Mesodermal cell (in vitro differentiated cells): ENCODE data around the gene DUSP6.

Experiments
- H3K27ac ChIP-seq: 2 replicates; pipeline ENCODE4 v1.7.0; 2013; ENCODE audit warnings: mild to moderate bottlenecking, low read depth, low read length, moderate library complexity; ENCODE audit not compliant: severe bottlenecking
- H3K36me3 ChIP-seq: 2 replicates; pipeline ENCODE4 v1.7.1; 2013; ENCODE audit warnings: mild to moderate bottlenecking, low read length, moderate library complexity; ENCODE audit not compliant: control insufficient read depth, insufficient read depth
- H3K4me1 ChIP-seq: one replicate; pipeline ENCODE4 v1.7.1; 2013; ENCODE audit warnings: mild to moderate bottlenecking, low read length; ENCODE audit not compliant: insufficient read depth, control insufficient read depth, poor library complexity, severe bottlenecking
- H3K4me3 ChIP-seq: 2 replicates; pipeline ENCODE4 v1.7.0; 2013; ENCODE audit warnings: low read length, control low read depth, mild to moderate bottlenecking; ENCODE audit not compliant: insufficient read depth, poor library complexity, severe bottlenecking; ENCODE audit errors: extremely low read depth
- H3K9me3 ChIP-seq: 2 replicates; pipeline ENCODE4 v1.7.1; 2013; ENCODE audit warnings: mild to moderate bottlenecking, low read length, moderate library complexity; ENCODE audit not compliant: control insufficient read depth
- WGBS, 2 experiments: methylation state at CpG; one replicate each; pipeline ENCODE4 v1.1.5; 2013; ENCODE audit warnings: missing lambda C conversion rate in 2 of 2; ENCODE audit not compliant: insufficient coverage in 2 of 2; 5-methylcytosine and 5-hydroxymethylcytosine counted together

Gene DUSP6

GRCh38 chr12:89327486-89328094 is 24.7 kb downstream of the DUSP6 start:
- no peaks in the 10 kb centered on the region for H3K36me3 ChIP-seq
- 73 to 94% methylated on average over 2 to 3 of the region's 8 CpGs for WGBS, 2 experiments
- peaks cover 25% of the 10 kb centered on the region for H3K4me1 ChIP-seq
- H3K9me3 ChIP-seq, result peaks cover 12% of the 10 kb centered on the region
- H3K27ac ChIP-seq, result peak overlapping the region; percentile 86
- no peak overlapping the region for H3K4me3 ChIP-seq

DNA sequence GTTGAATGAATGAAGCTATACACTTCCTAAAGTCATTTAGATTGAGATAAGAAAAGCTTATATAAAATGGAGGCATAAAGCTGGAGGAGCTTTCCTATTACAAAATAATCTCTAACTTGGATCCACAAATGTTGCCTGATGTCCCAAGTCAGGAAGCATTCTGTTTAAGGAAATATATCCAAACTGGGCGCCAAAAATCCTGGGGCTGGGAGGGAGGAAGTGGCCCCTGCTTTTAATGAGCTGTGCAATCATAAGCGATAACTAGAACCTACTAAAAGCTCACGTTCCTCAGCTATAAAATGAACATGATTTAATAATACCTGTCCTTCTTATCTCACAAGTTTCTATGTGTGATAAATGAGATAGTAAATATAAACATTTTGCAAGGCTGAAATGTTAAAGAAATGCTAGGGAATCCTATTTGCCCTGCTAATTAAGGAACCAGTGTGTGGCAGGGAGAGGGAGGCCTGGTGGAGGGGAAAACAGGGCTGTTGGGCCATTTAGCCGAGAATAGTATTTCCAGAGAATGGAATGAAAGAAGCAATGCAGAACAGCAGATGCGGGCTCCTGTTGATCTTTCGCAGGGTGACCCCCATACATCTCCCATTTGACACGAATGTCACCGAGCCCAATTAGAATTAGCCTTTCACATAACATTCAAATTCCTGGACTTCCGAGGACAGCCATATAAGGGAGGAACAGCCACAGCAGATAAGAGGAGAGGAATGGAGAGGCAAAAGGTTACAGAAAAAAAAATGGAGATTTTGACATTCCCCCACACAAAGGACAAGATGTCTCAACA is 25.9 kb downstream of the DUSP6 start:
- WGBS, 2 experiments, result 57 to 60% methylated on average over 1 to 2 of the region's 9 CpGs
- Histone ChIP-seq H3K36me3 (no peaks in the 10 kb centered on the region), H3K4me1 (peaks cover 25% of the 10 kb centered on the region), H3K27ac (peak overlapping the region; percentile 86), H3K4me3 (no peak overlapping the region), H3K9me3 (peaks cover 10% of the 10 kb centered on the region)

DNA sequence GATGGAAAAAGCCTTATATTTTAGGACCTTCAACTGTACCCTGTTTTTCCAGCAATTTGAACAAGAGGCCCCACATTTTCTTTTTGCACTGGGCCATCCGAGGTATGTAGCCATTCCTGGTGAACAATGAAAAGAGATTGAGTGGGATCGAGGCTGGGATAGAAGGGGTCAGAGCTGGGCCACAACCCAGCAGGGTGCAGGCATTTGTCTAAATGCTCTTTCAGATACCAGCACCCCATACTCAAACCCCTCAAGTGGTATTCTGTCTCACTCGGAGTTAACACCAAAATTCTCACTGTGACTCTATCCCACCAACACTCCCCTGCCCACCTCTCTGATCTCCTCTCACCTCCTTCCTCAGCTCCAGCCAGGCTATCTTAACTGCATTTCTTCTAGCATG is 26.8 kb downstream of the DUSP6 start:
- Histone ChIP-seq H3K9me3 (peaks cover 1% of the 10 kb centered on the region), H3K36me3 (no peaks in the 10 kb centered on the region), H3K4me1 (peaks cover 25% of the 10 kb centered on the region), H3K27ac (peak overlapping the region; percentile 86), H3K4me3 (no peak overlapping the region)
- 39 to 57% methylated on average over 2 to 3 of the region's 3 CpGs for WGBS, 2 experiments

DNA sequence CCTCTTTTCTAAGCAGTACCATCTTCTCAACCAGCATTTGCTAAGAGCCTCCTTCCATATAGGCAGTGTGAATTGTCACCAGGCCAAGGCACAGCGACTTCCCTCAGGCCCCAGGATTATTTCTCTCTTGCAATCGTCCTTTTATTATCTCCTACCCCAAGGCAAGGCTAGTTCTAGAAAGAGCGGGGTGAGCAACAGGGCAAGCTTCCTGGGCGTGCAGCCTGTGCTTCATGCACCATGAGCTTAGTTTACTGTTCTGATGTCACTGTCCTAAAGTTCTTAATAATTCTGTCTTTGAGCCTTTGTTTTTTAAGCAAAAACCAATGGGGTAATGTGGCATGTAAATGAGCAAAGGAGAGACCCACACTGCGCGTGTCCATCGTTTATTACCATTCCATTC is 27.9 kb downstream of the DUSP6 start:
- peaks cover 25% of the 10 kb centered on the region for H3K4me1 ChIP-seq
- H3K4me3 ChIP-seq, result no peak overlapping the region

GRCh38 chr12:89323568-89324218 is 28.6 kb downstream of the DUSP6 start:
- Histone ChIP-seq H3K4me1 (peaks cover 24% of the 10 kb centered on the region), H3K9me3 (no peaks in the 10 kb centered on the region), H3K36me3 (no peaks in the 10 kb centered on the region), H3K27ac (no peak overlapping the region), H3K4me3 (no peak overlapping the region)
- WGBS, 2 experiments, result 85 to 95% methylated on average over 2 of the region's 3 CpGs

More for the DNA sequence above, 27.9 kb downstream of the DUSP6 start:
- 90 to 96% methylated on average over 4 of the region's 7 CpGs for WGBS, 2 experiments
- H3K9me3 ChIP-seq, result no peaks in the 10 kb centered on the region
- no peaks in the 10 kb centered on the region for H3K36me3 ChIP-seq
- H3K27ac ChIP-seq, result peak overlapping the region; percentile 16

DNA sequence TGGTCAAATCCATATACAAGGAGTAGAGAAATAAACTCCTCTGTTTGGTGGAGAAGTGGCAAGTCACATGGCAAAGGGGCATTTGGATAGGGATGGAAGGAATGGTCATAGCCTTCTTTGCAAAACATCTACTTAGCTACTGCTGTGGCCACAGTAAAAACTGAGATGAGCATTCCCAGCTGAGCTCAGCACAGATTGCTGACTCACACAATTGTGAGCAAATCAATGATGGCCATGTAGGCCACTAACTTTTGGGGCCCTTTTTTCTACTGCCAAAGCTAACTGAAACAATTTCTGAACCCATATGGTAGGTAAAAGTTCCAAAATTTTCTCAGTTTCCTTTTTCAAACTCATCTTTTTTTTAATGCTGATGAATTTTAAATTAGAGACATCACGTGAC is 31.6 kb downstream of the DUSP6 start:
- no peaks in the 10 kb centered on the region for H3K36me3 ChIP-seq
- no peak overlapping the region for H3K27ac ChIP-seq
- WGBS, 2 experiments, result no CpG with 5 or more reads among the region's 1 CpG
- no peaks in the 10 kb centered on the region for H3K4me1 ChIP-seq
- no peak overlapping the region for H3K4me3 ChIP-seq
- H3K9me3 ChIP-seq, result no peaks in the 10 kb centered on the region

DNA sequence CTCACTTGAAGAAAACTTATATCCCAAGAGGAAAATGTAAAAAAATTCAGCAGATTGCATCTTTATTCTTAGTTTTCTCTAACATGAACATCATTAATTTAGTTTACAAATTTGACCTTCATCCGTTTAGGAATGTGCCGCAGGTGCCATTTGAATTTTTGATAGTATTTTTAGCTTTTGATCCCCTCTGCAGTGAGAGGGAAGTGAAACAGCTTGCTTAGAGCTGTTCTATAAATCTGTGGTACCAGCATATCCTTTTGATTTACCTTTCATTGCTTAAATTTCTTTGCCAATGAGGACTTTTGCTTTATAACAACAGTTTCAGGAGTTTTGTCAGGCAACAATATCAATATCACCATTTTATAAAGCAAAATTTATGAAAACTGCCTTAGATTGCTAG is 32.7 kb downstream of the DUSP6 start:
- 75 to 100% methylated on average over 2 of the region's 2 CpGs for WGBS, 2 experiments
- Histone ChIP-seq H3K9me3 (no peaks in the 10 kb centered on the region), H3K4me1 (no peaks in the 10 kb centered on the region), H3K36me3 (no peaks in the 10 kb centered on the region), H3K27ac (peak overlapping the region; percentile 43), H3K4me3 (no peak overlapping the region)

DNA sequence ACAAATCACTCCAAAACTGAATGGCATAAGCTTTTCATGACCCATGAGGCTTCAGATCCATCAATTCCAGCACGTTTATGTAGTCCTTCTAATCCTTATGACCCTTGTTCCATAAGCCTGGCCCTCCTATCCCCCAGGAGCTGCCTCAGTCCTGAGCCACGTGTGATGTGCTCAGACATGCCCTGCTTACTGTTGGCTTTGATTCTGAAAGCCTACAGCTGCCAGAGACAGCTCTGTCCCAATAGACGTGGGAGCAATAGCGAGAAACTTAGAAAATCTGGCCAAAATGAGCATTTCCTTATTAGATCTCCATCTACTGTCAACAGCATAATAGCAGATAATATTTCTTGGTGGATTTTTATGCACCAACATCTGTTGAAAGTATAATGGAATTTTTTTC is 33.2 kb downstream of the DUSP6 start:
- 35 to 79% methylated on average over 2 of the region's 4 CpGs for WGBS, 2 experiments
- no peaks in the 10 kb centered on the region for H3K4me1 ChIP-seq
- H3K4me3 ChIP-seq, result no peak overlapping the region
- peak overlapping the region; percentile 43 for H3K27ac ChIP-seq
- H3K9me3 ChIP-seq, result no peaks in the 10 kb centered on the region
- H3K36me3 ChIP-seq, result no peaks in the 10 kb centered on the region

GRCh38 chr12:89316705-89317139 is 35.6 kb downstream of the DUSP6 start:
- Histone ChIP-seq H3K9me3 (no peaks in the 10 kb centered on the region), H3K36me3 (no peaks in the 10 kb centered on the region), H3K27ac (peak overlapping the region; percentile 23), H3K4me1 (no peaks in the 10 kb centered on the region), H3K4me3 (no peak overlapping the region)
- WGBS, 2 experiments, result 32 to 33% methylated on average over 3 to 4 of the region's 4 CpGs

DNA sequence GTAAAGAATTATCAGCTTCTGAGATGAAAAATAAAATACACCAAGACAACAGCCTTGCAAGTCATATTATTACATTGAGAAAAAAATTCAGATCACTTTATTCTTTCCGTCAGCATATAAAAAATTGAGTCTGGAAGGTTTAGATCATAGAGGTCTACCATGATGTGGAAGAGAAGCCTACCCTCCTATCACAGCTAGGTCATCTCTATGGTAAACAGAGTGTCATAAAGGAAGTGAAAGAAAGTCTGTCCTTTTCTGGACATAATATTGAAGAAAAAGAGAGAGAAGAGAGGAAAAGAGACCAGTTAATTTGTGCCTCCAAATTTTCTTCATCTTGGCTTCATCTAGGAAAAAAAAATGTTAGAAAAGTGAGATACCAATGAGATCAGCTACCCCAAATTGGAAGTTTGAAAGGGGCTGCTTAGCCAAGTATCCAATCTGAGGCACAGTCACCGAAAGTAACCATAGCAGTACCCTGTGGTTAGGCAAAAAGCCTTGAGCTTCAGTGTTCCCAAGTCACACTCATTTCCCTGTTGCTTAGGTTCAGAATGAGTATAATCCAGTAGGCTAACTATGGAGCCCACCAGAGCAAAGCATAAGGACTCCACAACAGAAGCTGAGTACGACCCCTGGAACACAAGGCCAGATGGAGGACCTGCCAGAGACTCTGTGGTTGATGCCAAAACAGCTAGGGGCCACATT is 38.1 kb downstream of the DUSP6 start:
- Histone ChIP-seq H3K9me3 (no peaks in the 10 kb centered on the region), H3K4me1 (no peaks in the 10 kb centered on the region), H3K27ac (no peak overlapping the region), H3K4me3 (no peak overlapping the region), H3K36me3 (no peaks in the 10 kb centered on the region)
- WGBS, 2 experiments, result 100% methylated on average over 2 of the region's 3 CpGs
